Upper lobe of right lung (tissue), 1 donor: Measurements from ENCODE around the gene MAP3K5. TPM values are rescaled to one million over a fixed set of nuclear protein-coding genes. Genes with fewer than 3 reads are reported as not detected.

Experiments used
- ATAC-seq: fragments of 200-7000 bp; cut with Tn5 transposase; one replicate; pipeline ENCODE4 v1.9.1; 2020; ENCODE audit warnings: mild to moderate bottlenecking, moderate library complexity
- DNase-seq: peaks from one replicate; pipeline ENCODE4 v3.0.0-alpha.2; 2020
- H3K27ac ChIP-seq: fragments of 200-600 bp; one replicate; pipeline ENCODE4 v1.8.0; 2022
- H3K27me3 ChIP-seq: fragments of 200-600 bp; one replicate; pipeline ENCODE4 v1.8.0; 2022; ENCODE audit warnings: mild to moderate bottlenecking
- H3K36me3 ChIP-seq: fragments of 200-600 bp; one replicate; pipeline ENCODE4 v1.8.0; 2022
- H3K4me1 ChIP-seq: fragments of 200-600 bp; one replicate; pipeline ENCODE4 v1.8.0; 2022
- H3K4me3 ChIP-seq: fragments of 200-600 bp; one replicate; pipeline ENCODE4 v1.8.0; 2022; ENCODE audit warnings: mild to moderate bottlenecking
- H3K9me3 ChIP-seq: fragments of 200-600 bp; one replicate; pipeline ENCODE4 v1.8.0; 2022
- CTCF ChIP-seq: fragments of 200-600 bp; IDR thresholded peaks from one replicate; pipeline ENCODE4 v1.8.0; 2022; ENCODE audit warnings: antibody characterized with exemption
- intact Hi-C: fragments of 100-400 bp; cut with DNase I; formaldehyde crosslinking; loops from one replicate; pipeline ENCODE4 v1.11.0; 2022
- total RNA-seq: library from RNA; stranded (reverse); fragmentation: NEBNext Ultra II Directional; extraction: Animal tissue kit (Norgen Biotek cat#: 25700); gene quantifications from one replicate; pipeline ENCODE4 v1.2.1, GENCODE V29; 2021
- donor health status: DM: no; HTN: yes; CAD: no; lungs with severe emphysema.

Gene MAP3K5
- total RNA-seq, 1 donor from 2014 or later, result 32.5 TPM

GRCh38 chr6:136522636-136523035 is 269.6 kb downstream of the MAP3K5 start:
- Histone ChIP-seq H3K36me3 (no peaks in the 10 kb centered on the region), H3K4me1 (no peaks in the 10 kb centered on the region), H3K27ac (no peak overlapping the region), H3K4me3 (no peak overlapping the region), H3K27me3 (no peaks in the 10 kb centered on the region), H3K9me3 (no peaks in the 10 kb centered on the region)
- DNase-seq, result no peak
- no peak for ATAC-seq
- TF ChIP-seq CTCF, result no peak
- intact Hi-C loops, result no loop called here

GRCh38 chr6:136521911-136522310 is 270.4 kb downstream of the MAP3K5 start:
- no peak for ATAC-seq
- intact Hi-C loops, result no loop called here

GRCh38 chr6:136521427-136521826 is 270.9 kb downstream of the MAP3K5 start:
- H3K4me3 ChIP-seq, result no peak overlapping the region
- no peaks in the 10 kb centered on the region for H3K4me1 ChIP-seq
- TF ChIP-seq CTCF, result no peak
- H3K27ac ChIP-seq, result no peak overlapping the region
- ATAC-seq (no peak), DNase-seq (no peak)
- no peaks in the 10 kb centered on the region for H3K36me3 ChIP-seq
- no peaks in the 10 kb centered on the region for H3K27me3 ChIP-seq
- no peaks in the 10 kb centered on the region for H3K9me3 ChIP-seq
- intact Hi-C loops, result no loop called here

More at GRCh38 chr6:136521911-136522310, 270.4 kb downstream of the MAP3K5 start:
- DNase-seq, result no peak
- Histone ChIP-seq H3K36me3 (no peaks in the 10 kb centered on the region), H3K4me1 (no peaks in the 10 kb centered on the region), H3K4me3 (no peak overlapping the region), H3K27me3 (no peaks in the 10 kb centered on the region), H3K27ac (no peak overlapping the region), H3K9me3 (no peaks in the 10 kb centered on the region)
- no peak for TF ChIP-seq CTCF

- no peak for TF ChIP-seq CTCF
- DNase-seq, result no peak
- Histone ChIP-seq H3K27ac (no peak overlapping the region), H3K36me3 (no peaks in the 10 kb centered on the region), H3K4me1 (no peaks in the 10 kb centered on the region), H3K4me3 (no peak overlapping the region), H3K27me3 (no peaks in the 10 kb centered on the region), H3K9me3 (no peaks in the 10 kb centered on the region)
- no peak for ATAC-seq
- intact Hi-C loops, result no loop called here
Measured at GRCh38 chr6:136520517-136520916, 271.8 kb downstream of the MAP3K5 start.

- H3K4me1 ChIP-seq, result no peaks in the 10 kb centered on the region
- ATAC-seq, result no peak
Measured at GRCh38 chr6:136517582-136517981, 274.7 kb downstream of the MAP3K5 start.

More at GRCh38 chr6:136517582-136517981, 274.7 kb downstream of the MAP3K5 start:
- DNase-seq, result no peak
- Histone ChIP-seq H3K4me3 (no peak overlapping the region), H3K27ac (no peak overlapping the region), H3K27me3 (no peaks in the 10 kb centered on the region), H3K36me3 (no peaks in the 10 kb centered on the region), H3K9me3 (no peaks in the 10 kb centered on the region)
- TF ChIP-seq CTCF, result no peak
- intact Hi-C loops, result no loop called here
